SK-N-SH (cell line): ENCODE results near the gene UST. TPM values are rescaled to one million over a fixed set of nuclear protein-coding genes. Genes with fewer than 3 reads are reported as not detected.
"Not testable (repeated sequence)": the region's sequence is repeated elsewhere in the genome, so short reads cannot be mapped to it uniquely, and the experiment has no call there.

ENCODE experiments used
- CTCF ChIA-PET: fragments of 300-600, 350-600 bp; formaldehyde crosslinking; extraction: SDS; loops from one replicate; lab custom pipeline; 2021; lab: Yijun Ruan, JAX
- POLR2A ChIA-PET: fragments of 350-600 bp; sonication (Branson Sonifier 250); formaldehyde crosslinking; extraction: SDS; loops from one replicate; lab custom pipeline; 2020; ENCODE audit warnings: antibody characterized with exemption, inconsistent platforms; lab: Yijun Ruan, JAX
- DNase-seq: peaks from one replicate; pipeline ENCODE4 v3.0.0; 2012
- H2AFZ ChIP-seq: fragments of 200-600 bp; sonication (generic); 2 replicates; pipeline ENCODE4 v1.8.1; 2016; ENCODE audit warnings: antibody characterized with exemption, mild to moderate bottlenecking, low read depth
- H3F3A ChIP-seq: fragments of 200-600 bp; sonication (generic); replicated peaks from 2 replicates; pipeline ENCODE3; 2016; ENCODE audit warnings: antibody characterized with exemption, mild to moderate bottlenecking; ENCODE audit not compliant: insufficient read depth
- H3K27ac ChIP-seq, 2 experiments: fragments of 200-500 bp in 1 of 2; fragments of 200-600 bp in 1 of 2; sonication (Bioruptor generic) in 1 of 2; sonication (generic), shearing (Covaris generic) in 1 of 2; 2 replicates each; pipeline versions ENCODE4 v1.5.1 to v1.6.1; 2014 to 2016; ENCODE audit warnings: low read depth in 2 of 2, inconsistent platforms in 1 of 2, low read length in 1 of 2, mild to moderate bottlenecking in 1 of 2, mixed read lengths in 1 of 2
- H3K27me3 ChIP-seq: fragments of 200-600 bp; sonication (generic), shearing (Covaris generic); 2 replicates; pipeline ENCODE4 v1.6.1; 2016; ENCODE audit warnings: mixed run types; ENCODE audit not compliant: insufficient read depth
- H3K36me3 ChIP-seq, 2 experiments: fragments of 200-500 bp in 1 of 2; fragments of 200-600 bp in 1 of 2; sonication (Bioruptor generic) in 1 of 2; sonication (generic) in 1 of 2; replicated peaks in 1 of 2; 2 replicates each; pipeline versions ENCODE3 to v1.5.1; 2014 to 2016; ENCODE audit warnings: low read length in 1 of 2, mild to moderate bottlenecking in 1 of 2; ENCODE audit not compliant: insufficient read depth in 2 of 2, control insufficient read depth in 1 of 2
- H3K4me1 ChIP-seq, 2 experiments: fragments of 200-500 bp in 1 of 2; fragments of 200-600 bp in 1 of 2; sonication (Bioruptor generic) in 1 of 2; sonication (generic), shearing (Covaris generic) in 1 of 2; 2 replicates each; pipeline versions ENCODE4 v1.5.1 to v1.6.1; 2014 to 2016; ENCODE audit warnings: low read depth in 1 of 2, low read length in 1 of 2, mixed run types in 1 of 2; ENCODE audit not compliant: insufficient read depth in 2 of 2, control insufficient read depth in 1 of 2
- H3K4me2 ChIP-seq: fragments of 200-600 bp; sonication (generic), shearing (Covaris generic); 2 replicates; pipeline ENCODE4 v1.6.1; 2017; ENCODE audit warnings: mixed run types
- H3K4me3 ChIP-seq, 2 experiments: fragments of 200-500 bp in 1 of 2; fragments of 200-600 bp in 1 of 2; sonication (Bioruptor generic) in 1 of 2; sonication (generic), shearing (Covaris generic) in 1 of 2; 2 replicates each; pipeline versions ENCODE4 v1.5.1 to v1.8.1; 2014 to 2016; ENCODE audit warnings: low read depth in 2 of 2, inconsistent platforms in 1 of 2, low read length in 1 of 2, mild to moderate bottlenecking in 1 of 2, mixed read lengths in 1 of 2, moderate library complexity in 1 of 2
- H3K79me2 ChIP-seq: fragments of 200-600 bp; sonication (generic); 2 replicates; pipeline ENCODE4 v1.8.1; 2017; ENCODE audit warnings: mild to moderate bottlenecking; ENCODE audit not compliant: insufficient read depth
- H3K9ac ChIP-seq: fragments of 200-600 bp; sonication (generic); 2 replicates; pipeline ENCODE4 v1.6.1; 2017; ENCODE audit warnings: mixed run types
- H3K9me2 ChIP-seq: fragments of 200-600 bp; sonication (generic); 2 replicates; pipeline ENCODE4 v1.6.1; 2017; ENCODE audit warnings: mixed run types
- H3K9me3 ChIP-seq: fragments of 200-600 bp; sonication (generic); 2 replicates; pipeline ENCODE4 v1.6.1; 2017; ENCODE audit warnings: mixed run types, mild to moderate bottlenecking, moderate library complexity
- H4K20me1 ChIP-seq: fragments of 200-600 bp; sonication (generic); 2 replicates; pipeline ENCODE4 v1.6.1; 2017; ENCODE audit warnings: mild to moderate bottlenecking, mixed run types; ENCODE audit not compliant: insufficient read depth
- ELF1 ChIP-seq: IDR thresholded peaks from 2 replicates; pipeline ENCODE4 v1.4.0; 2012
- EP300 ChIP-seq, 2 experiments: IDR thresholded peaks; 2 replicates each; pipeline versions ENCODE4 v1.4.0 to v1.6.1; 2012; ENCODE audit warnings: borderline replicate concordance in 1 of 2, low read depth in 1 of 2, low read length in 1 of 2
- EZH2phosphoT487 ChIP-seq: fragments of 200-600 bp; sonication (generic); IDR thresholded peaks from 2 replicates; pipeline ENCODE4 v1.6.1; 2017; ENCODE audit warnings: low read depth, mixed run types, mild to moderate bottlenecking, antibody characterized with exemption, moderate library complexity, borderline replicate concordance
- FOSL2 ChIP-seq: IDR thresholded peaks from 2 replicates; pipeline ENCODE4 v1.4.0; 2012; ENCODE audit warnings: low read depth, mild to moderate bottlenecking, moderate library complexity, borderline replicate concordance
- JUND ChIP-seq: IDR thresholded peaks from 2 replicates; pipeline ENCODE4 v1.4.0; 2012
- MEF2A ChIP-seq: IDR thresholded peaks from 2 replicates; pipeline ENCODE4 v1.4.0; 2012; ENCODE audit warnings: low read depth, borderline replicate concordance
- NFIC ChIP-seq: IDR thresholded peaks from 2 replicates; pipeline ENCODE4 v1.4.0; 2012; ENCODE audit warnings: borderline replicate concordance
- POLR2AphosphoS5 ChIP-seq: IDR thresholded peaks from 2 replicates; pipeline ENCODE4 v1.6.1; 2012; ENCODE audit warnings: low read depth, low read length
- RAD21 ChIP-seq: IDR thresholded peaks from 2 replicates; pipeline ENCODE4 v1.6.1; 2012; ENCODE audit warnings: mild to moderate bottlenecking, low read length
- RCOR1 ChIP-seq: fragments of 150-350 bp; IDR thresholded peaks from 2 replicates; pipeline ENCODE4 v1.6.1; 2017; ENCODE audit warnings: antibody characterized with exemption, low read length
- RXRA ChIP-seq: IDR thresholded peaks from 2 replicates; pipeline ENCODE4 v1.4.0; 2012; ENCODE audit warnings: low read depth, mild to moderate bottlenecking, borderline replicate concordance
- TEAD4 ChIP-seq: IDR thresholded peaks from 2 replicates; pipeline ENCODE4 v1.4.0; 2012; ENCODE audit warnings: mild to moderate bottlenecking, borderline replicate concordance; ENCODE audit not compliant: insufficient read depth
- USF2 ChIP-seq: fragments of 150-350 bp; IDR thresholded peaks from 2 replicates; pipeline ENCODE4 v1.6.1; 2017; ENCODE audit warnings: antibody characterized with exemption, low read length, low read depth, borderline replicate concordance
- WGBS: methylation state at CpG from one replicate; pipeline ENCODE4 v1.1.6; 2017; ENCODE audit warnings: low lambda C conversion rate; 5-methylcytosine and 5-hydroxymethylcytosine counted together
- polyA plus RNA-seq, 3 experiments: library from polyadenylated mRNA; depleted of rRNA; stranded (reverse); fragments of >200 nt; gene quantifications; 2 replicates each; pipeline ENCODE4 v1.2.3, GENCODE V29; 2012
- TF ChIP-seq, protein P1 (sequence below): fragments of 200-600 bp; sonication (generic); IDR thresholded peaks from 2 replicates; pipeline ENCODE4 v1.6.1; 2017; ENCODE audit warnings: antibody characterized with exemption, mild to moderate bottlenecking, moderate library complexity
- TF ChIP-seq, protein P2 (sequence below): IDR thresholded peaks from 2 replicates; pipeline ENCODE4 v1.6.1; 2012; ENCODE audit warnings: mild to moderate bottlenecking, low read depth, low read length, moderate library complexity
- TF ChIP-seq, protein P3 (sequence below): fragments of 150-350 bp; IDR thresholded peaks from 2 replicates; pipeline ENCODE4 v1.6.1; 2016; ENCODE audit warnings: mild to moderate bottlenecking, low read depth, low read length
- TF ChIP-seq, protein P4 (sequence below): IDR thresholded peaks from 2 replicates; pipeline ENCODE4 v1.4.0; 2012; ENCODE audit warnings: low read depth

UST gene
- polyA plus RNA-seq, 1 of the 3 experiments (the other 2 are of a cell fraction): 1.7 TPM

- TF ChIP-seq USF2 (no peak), RAD21 (no peak), ELF1 (no peak), EZH2phosphoT487 (no peak)
- TF ChIP-seq, protein P1, sequence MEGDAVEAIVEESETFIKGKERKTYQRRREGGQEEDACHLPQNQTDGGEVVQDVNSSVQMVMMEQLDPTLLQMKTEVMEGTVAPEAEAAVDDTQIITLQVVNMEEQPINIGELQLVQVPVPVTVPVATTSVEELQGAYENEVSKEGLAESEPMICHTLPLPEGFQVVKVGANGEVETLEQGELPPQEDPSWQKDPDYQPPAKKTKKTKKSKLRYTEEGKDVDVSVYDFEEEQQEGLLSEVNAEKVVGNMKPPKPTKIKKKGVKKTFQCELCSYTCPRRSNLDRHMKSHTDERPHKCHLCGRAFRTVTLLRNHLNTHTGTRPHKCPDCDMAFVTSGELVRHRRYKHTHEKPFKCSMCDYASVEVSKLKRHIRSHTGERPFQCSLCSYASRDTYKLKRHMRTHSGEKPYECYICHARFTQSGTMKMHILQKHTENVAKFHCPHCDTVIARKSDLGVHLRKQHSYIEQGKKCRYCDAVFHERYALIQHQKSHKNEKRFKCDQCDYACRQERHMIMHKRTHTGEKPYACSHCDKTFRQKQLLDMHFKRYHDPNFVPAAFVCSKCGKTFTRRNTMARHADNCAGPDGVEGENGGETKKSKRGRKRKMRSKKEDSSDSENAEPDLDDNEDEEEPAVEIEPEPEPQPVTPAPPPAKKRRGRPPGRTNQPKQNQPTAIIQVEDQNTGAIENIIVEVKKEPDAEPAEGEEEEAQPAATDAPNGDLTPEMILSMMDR: no peak
These were observed 355.5 kb downstream of the UST start (continued) for GRCh38 chr6:149102324-149102723.

DNA sequence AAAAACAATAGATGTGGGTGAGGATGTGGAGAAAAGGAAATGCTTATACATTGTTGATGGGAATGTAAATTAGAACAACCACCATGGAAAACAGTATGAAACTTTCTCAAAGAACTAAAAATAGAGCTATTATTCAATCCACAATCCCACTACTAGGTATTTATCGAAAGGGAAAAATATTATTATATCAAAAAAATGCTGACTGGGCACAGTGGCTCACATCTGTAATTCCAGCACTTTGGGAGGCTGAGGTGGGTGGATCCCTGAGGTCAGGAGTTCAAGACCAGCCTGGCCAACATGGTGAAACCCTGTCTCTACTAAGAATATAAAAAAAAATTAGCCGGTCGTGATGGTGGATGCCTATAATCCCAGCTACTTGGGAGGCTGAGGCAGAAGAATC is 357.1 kb downstream of the UST start:
- H3F3A ChIP-seq, H2AFZ ChIP-seq, H3K4me2 ChIP-seq, H3K9ac ChIP-seq, H3K27ac ChIP-seq, H3K36me3 ChIP-seq, DNase-seq, H3K79me2 ChIP-seq, POLR2A ChIA-PET, H3K9me2 ChIP-seq, CTCF ChIA-PET, H4K20me1 ChIP-seq, H3K4me1 ChIP-seq, H3K9me3 ChIP-seq, H3K4me3 ChIP-seq, H3K27me3 ChIP-seq: not testable (repeated sequence)
- 71% methylated on average over 3 of the region's 3 CpGs for WGBS

GRCh38 chr6:149107520-149107919 is 360.7 kb downstream of the UST start:
- Histone ChIP-seq H3K9me2 (no peaks in the 10 kb centered on the region), H3K4me2 (no peak overlapping the region), H3K4me1 (no peaks in the 10 kb centered on the region), H4K20me1 (no peaks in the 10 kb centered on the region), H3K4me3 (no peak overlapping the region), H3K9me3 (no peaks in the 10 kb centered on the region), H3K27ac (no peak overlapping the region), H3K36me3 (no peaks in the 10 kb centered on the region), H3K27me3 (no peaks in the 10 kb centered on the region), H3F3A (no peaks in the 10 kb centered on the region), H3K79me2 (no peaks in the 10 kb centered on the region), H2AFZ (no peak overlapping the region), H3K9ac (no peak overlapping the region)
- WGBS: 80% methylated on average over 5 of the region's 5 CpGs
- no peak for TF ChIP-seq TEAD4
- TF ChIP-seq, protein P2, sequence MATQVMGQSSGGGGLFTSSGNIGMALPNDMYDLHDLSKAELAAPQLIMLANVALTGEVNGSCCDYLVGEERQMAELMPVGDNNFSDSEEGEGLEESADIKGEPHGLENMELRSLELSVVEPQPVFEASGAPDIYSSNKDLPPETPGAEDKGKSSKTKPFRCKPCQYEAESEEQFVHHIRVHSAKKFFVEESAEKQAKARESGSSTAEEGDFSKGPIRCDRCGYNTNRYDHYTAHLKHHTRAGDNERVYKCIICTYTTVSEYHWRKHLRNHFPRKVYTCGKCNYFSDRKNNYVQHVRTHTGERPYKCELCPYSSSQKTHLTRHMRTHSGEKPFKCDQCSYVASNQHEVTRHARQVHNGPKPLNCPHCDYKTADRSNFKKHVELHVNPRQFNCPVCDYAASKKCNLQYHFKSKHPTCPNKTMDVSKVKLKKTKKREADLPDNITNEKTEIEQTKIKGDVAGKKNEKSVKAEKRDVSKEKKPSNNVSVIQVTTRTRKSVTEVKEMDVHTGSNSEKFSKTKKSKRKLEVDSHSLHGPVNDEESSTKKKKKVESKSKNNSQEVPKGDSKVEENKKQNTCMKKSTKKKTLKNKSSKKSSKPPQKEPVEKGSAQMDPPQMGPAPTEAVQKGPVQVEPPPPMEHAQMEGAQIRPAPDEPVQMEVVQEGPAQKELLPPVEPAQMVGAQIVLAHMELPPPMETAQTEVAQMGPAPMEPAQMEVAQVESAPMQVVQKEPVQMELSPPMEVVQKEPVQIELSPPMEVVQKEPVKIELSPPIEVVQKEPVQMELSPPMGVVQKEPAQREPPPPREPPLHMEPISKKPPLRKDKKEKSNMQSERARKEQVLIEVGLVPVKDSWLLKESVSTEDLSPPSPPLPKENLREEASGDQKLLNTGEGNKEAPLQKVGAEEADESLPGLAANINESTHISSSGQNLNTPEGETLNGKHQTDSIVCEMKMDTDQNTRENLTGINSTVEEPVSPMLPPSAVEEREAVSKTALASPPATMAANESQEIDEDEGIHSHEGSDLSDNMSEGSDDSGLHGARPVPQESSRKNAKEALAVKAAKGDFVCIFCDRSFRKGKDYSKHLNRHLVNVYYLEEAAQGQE: no peak
- TF ChIP-seq, protein P3, sequence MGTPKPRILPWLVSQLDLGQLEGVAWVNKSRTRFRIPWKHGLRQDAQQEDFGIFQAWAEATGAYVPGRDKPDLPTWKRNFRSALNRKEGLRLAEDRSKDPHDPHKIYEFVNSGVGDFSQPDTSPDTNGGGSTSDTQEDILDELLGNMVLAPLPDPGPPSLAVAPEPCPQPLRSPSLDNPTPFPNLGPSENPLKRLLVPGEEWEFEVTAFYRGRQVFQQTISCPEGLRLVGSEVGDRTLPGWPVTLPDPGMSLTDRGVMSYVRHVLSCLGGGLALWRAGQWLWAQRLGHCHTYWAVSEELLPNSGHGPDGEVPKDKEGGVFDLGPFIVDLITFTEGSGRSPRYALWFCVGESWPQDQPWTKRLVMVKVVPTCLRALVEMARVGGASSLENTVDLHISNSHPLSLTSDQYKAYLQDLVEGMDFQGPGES: no peak
- TF ChIP-seq MEF2A: no peak
- no peak for TF ChIP-seq EP300 (IDR thresholded peaks at IDR 0.05; ENCODE audit: borderline replicate concordance in 1 of 2, low read depth in 1 of 2, low read length in 1 of 2)
- no peak for TF ChIP-seq JUND
- TF ChIP-seq POLR2AphosphoS5: no peak
- TF ChIP-seq RCOR1: no peak
- no peak for TF ChIP-seq NFIC
- no peak for TF ChIP-seq FOSL2
- TF ChIP-seq, protein P4, sequence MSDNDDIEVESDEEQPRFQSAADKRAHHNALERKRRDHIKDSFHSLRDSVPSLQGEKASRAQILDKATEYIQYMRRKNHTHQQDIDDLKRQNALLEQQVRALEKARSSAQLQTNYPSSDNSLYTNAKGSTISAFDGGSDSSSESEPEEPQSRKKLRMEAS: no peak
- no peak for TF ChIP-seq RXRA
- no peak for TF ChIP-seq EZH2phosphoT487
- POLR2A ChIA-PET: no interaction called here
- CTCF ChIA-PET: no interaction called here
- DNase-seq: no peak
